Measurements from ENCODE around the gene MRAP2.
"Not testable (repeated sequence)": the region's sequence is repeated elsewhere in the genome, so short reads cannot be mapped to it uniquely, and the experiment has no call there.

Gene MRAP2

GRCh38 chr6:84032000-84032399, 1.6 kb upstream of the MRAP2 start:
- not testable (repeated sequence) for DNase-seq (ENCODE audit: low read depth in 2 of 2)

GRCh38 chr6:84035484-84035883, 1.9 kb downstream of the MRAP2 start:
- DNase-seq (ENCODE audit: low read depth in 2 of 2): no peak

- DNase-seq (ENCODE audit: low read depth in 2 of 2): no peak
Observed at GRCh38 chr6:84037425-84038089, 4.0 kb downstream of the MRAP2 start.

GRCh38 chr6:84042603-84043002, 9.0 kb downstream of the MRAP2 start:
- DNase-seq (ENCODE audit: low read depth in 2 of 2): no peak

- DNase-seq (ENCODE audit: low read depth in 2 of 2): no peak
Observed at GRCh38 chr6:84043555-84043954, 10.0 kb downstream of the MRAP2 start.

GRCh38 chr6:84046755-84047154, 13.2 kb downstream of the MRAP2 start:
- no peak for DNase-seq (ENCODE audit: low read depth in 2 of 2)

GRCh38 chr6:84048588-84048987, 15.0 kb downstream of the MRAP2 start:
- no peak for DNase-seq (ENCODE audit: low read depth in 2 of 2)

- no peak for DNase-seq (ENCODE audit: low read depth in 2 of 2)
Observed at GRCh38 chr6:84050408-84050807, 16.8 kb downstream of the MRAP2 start.

- DNase-seq (ENCODE audit: low read depth in 2 of 2): no peak
Observed at GRCh38 chr6:84052204-84052882, 18.8 kb downstream of the MRAP2 start.

GRCh38 chr6:84052883-84053241, 19.3 kb downstream of the MRAP2 start:
- DNase-seq (ENCODE audit: low read depth in 2 of 2): no peak

- DNase-seq (ENCODE audit: low read depth in 2 of 2): no peak
Observed at GRCh38 chr6:84055647-84056046, 22.1 kb downstream of the MRAP2 start.

GRCh38 chr6:84057908-84058307, 24.3 kb downstream of the MRAP2 start:
- no peak for DNase-seq (ENCODE audit: low read depth in 2 of 2)

GRCh38 chr6:84059082-84059481, 25.5 kb downstream of the MRAP2 start:
- DNase-seq (ENCODE audit: low read depth in 2 of 2): no peak

- DNase-seq (ENCODE audit: low read depth in 2 of 2): no peak
Observed at GRCh38 chr6:84061174-84061573, 27.6 kb downstream of the MRAP2 start.

- DNase-seq (ENCODE audit: low read depth in 2 of 2): no peak
Observed at GRCh38 chr6:84061613-84062398, 28.2 kb downstream of the MRAP2 start.

GRCh38 chr6:84062519-84063154, 29.1 kb downstream of the MRAP2 start:
- DNase-seq (ENCODE audit: low read depth in 2 of 2): no peak

- DNase-seq (ENCODE audit: low read depth in 2 of 2): no peak
Observed at GRCh38 chr6:84065693-84066290, 32.2 kb downstream of the MRAP2 start.

- no peak for DNase-seq (ENCODE audit: low read depth in 2 of 2)
Observed at GRCh38 chr6:84066536-84066935, 33.0 kb downstream of the MRAP2 start.

- not testable (repeated sequence) for DNase-seq (ENCODE audit: low read depth in 2 of 2)
Observed at GRCh38 chr6:84068873-84069272, 35.3 kb downstream of the MRAP2 start.

- DNase-seq (ENCODE audit: low read depth in 2 of 2): no peak
Observed at GRCh38 chr6:84072442-84072997, 38.9 kb downstream of the MRAP2 start.

- no peak for DNase-seq (ENCODE audit: low read depth in 2 of 2)
Observed at GRCh38 chr6:84074988-84075781, 41.6 kb downstream of the MRAP2 start.

Data from stimulated activated CD4-positive, alpha-beta T cell treated with anti-CD3 and anti-CD28 coated beads, Interleukin-15, amount 100 ng/mL, for 48 hours (primary cell).